Natural killer cell (primary cell): ENCODE data around the gene MESP1. TPM values are rescaled to one million over a fixed set of nuclear protein-coding genes. Genes with fewer than 3 reads are reported as not detected.

Experiments
- ATAC-seq, 3 donors: fragments of 150-1000 bp in 2 of 3; fragments of 200-7000 bp in 1 of 3; cut with Tn5 transposase; 1 replicate in 1 of 3; 2 replicates in 2 of 3; pipeline ENCODE4 v1.10.0; 2021; ENCODE audit warnings: mild to moderate bottlenecking in 2 of 3, moderate library complexity in 2 of 3
- DNase-seq, 2 donors: peaks; one replicate each; pipeline versions ENCODE4 v3.0.0 to v3.0.0-alpha.2; 2013 to 2021; ENCODE audit warnings: mixed read lengths in 1 of 2
- H3K27ac ChIP-seq: one replicate; pipeline ENCODE4 v1.5.1; 2013; ENCODE audit warnings: mild to moderate bottlenecking, low read length
- H3K27me3 ChIP-seq: one replicate; pipeline ENCODE4 v1.6.1; 2013; ENCODE audit warnings: low read length; ENCODE audit not compliant: control insufficient read depth, insufficient read depth
- H3K36me3 ChIP-seq: one replicate; pipeline ENCODE4 v1.6.1; 2013; ENCODE audit warnings: low read length; ENCODE audit not compliant: control insufficient read depth, insufficient read depth
- H3K4me1 ChIP-seq: one replicate; pipeline ENCODE4 v1.6.1; 2013; ENCODE audit warnings: low read length; ENCODE audit not compliant: control insufficient read depth, insufficient read depth
- H3K4me3 ChIP-seq: one replicate; pipeline ENCODE4 v1.5.1; 2013; ENCODE audit warnings: low read length
- H3K9me3 ChIP-seq: one replicate; pipeline ENCODE4 v1.6.1; 2013; ENCODE audit warnings: low read length; ENCODE audit not compliant: control insufficient read depth, insufficient read depth
- H3K27ac Mint-ChIP-seq, 2 donors: one replicate each; pipeline ENCODE4 v1.8.0; 2022; ENCODE audit warnings: mild to moderate bottlenecking in 2 of 2, mixed read lengths in 2 of 2, moderate library complexity in 1 of 2
- H3K27me3 Mint-ChIP-seq, 2 donors: one replicate each; pipeline ENCODE4 v1.8.0; 2022; ENCODE audit warnings: low read depth in 2 of 2, mixed read lengths in 2 of 2
- H3K36me3 Mint-ChIP-seq: one replicate; pipeline ENCODE4 v1.8.0; 2022; ENCODE audit warnings: mixed read lengths
- H3K4me1 Mint-ChIP-seq, 2 donors: one replicate each; pipeline ENCODE4 v1.8.0; 2022; ENCODE audit warnings: mixed read lengths in 2 of 2
- H3K4me3 Mint-ChIP-seq: one replicate; pipeline ENCODE4 v1.8.0; 2022; ENCODE audit warnings: mild to moderate bottlenecking, moderate library complexity, mixed read lengths
- H3K9me3 Mint-ChIP-seq, 2 donors: one replicate each; pipeline ENCODE4 v1.8.0; 2022; ENCODE audit warnings: mixed read lengths in 2 of 2
- CTCF ChIP-seq: fragments of 200-600 bp; IDR thresholded peaks from one replicate; pipeline ENCODE4 v1.8.0; 2022; ENCODE audit warnings: antibody characterized with exemption
- WGBS: methylation state at CpG from one replicate; pipeline ENCODE4 v1.1.7; 2013; ENCODE audit warnings: missing lambda C conversion rate; ENCODE audit not compliant: insufficient coverage; 5-methylcytosine and 5-hydroxymethylcytosine counted together
- intact Hi-C: fragments of 100-400 bp; cut with micrococcal nuclease; formaldehyde crosslinking; loops from one replicate; pipeline ENCODE4 v1.14.2; 2022
- total RNA-seq, 4 donors: library from RNA; stranded (reverse); fragments of 120-200 nt in 1 of 4; gene quantifications; one replicate each; pipeline versions ENCODE4 v1.2.3 to v1.2.4, GENCODE V29; 2013 to 2022

Gene MESP1
- total RNA-seq, 3 donors from 2014 or later (not counting 1 experiment from before 2014, with no cell fraction given) = 0.45 to 2.9 (median 2.5) TPM

DNA sequence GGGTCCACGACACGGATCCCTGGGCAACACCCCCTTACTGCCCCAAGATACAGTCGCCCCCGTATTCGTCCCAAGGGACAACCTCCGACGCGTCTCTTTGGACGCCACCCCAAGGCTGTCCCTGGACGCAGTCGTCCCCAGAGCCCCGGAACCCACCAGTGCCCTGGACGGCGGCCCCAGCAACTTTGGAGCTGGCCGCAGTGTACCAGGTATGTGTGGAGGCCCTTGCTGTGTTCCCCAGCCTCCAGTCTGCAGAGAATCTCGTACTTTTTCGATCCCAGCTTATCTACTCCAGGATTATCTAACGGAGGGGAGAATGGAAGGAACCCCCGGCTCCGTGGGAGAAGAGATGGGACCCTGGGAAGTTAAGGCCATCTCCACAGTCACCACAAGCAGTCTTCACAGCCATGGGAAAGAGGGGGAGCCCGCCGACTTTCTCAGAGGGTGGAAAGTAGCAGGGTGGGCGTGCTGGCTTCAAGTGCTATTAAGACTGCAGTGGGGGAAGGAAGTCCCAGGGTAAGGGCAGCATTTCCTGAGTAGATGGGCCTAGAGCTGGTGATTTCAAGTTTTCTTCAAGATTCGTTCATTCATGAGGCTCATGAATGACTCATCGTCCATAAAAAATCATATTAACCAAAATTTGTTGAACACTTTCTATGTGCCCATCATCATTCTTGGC is 26.2 kb upstream of the MESP1 start:
- Mint-ChIP-seq H3K27ac (no peak overlapping the region), H3K27me3 (peaks cover 9% of the 10 kb centered on the region in 2 donors), H3K36me3 (no peaks in the 10 kb centered on the region), H3K4me1 (no peaks in the 10 kb centered on the region), H3K4me3 (peak overlapping the region; percentile 13), H3K9me3 (no peaks in the 10 kb centered on the region)
- Histone ChIP-seq H3K4me1 (peaks cover 32% of the 10 kb centered on the region), H3K36me3 (no peaks in the 10 kb centered on the region), H3K9me3 (no peaks in the 10 kb centered on the region), H3K4me3 (no peak overlapping the region), H3K27me3 (peaks cover 4% of the 10 kb centered on the region), H3K27ac (no peak overlapping the region)
- no peak for TF ChIP-seq CTCF
- DNase-seq = no peak
- ATAC-seq = no peak
- intact Hi-C loops = no loop called here
- 52% methylated on average over 24 of the region's 25 CpGs for WGBS

- H3K9me3 Mint-ChIP-seq = no peaks in the 10 kb centered on the region
- Histone ChIP-seq H3K36me3 (no peaks in the 10 kb centered on the region), H3K4me1 (peaks cover 25% of the 10 kb centered on the region), H3K4me3 (peak within 1 kb of the TSS; percentile 16), H3K27me3 (peaks cover 4% of the 10 kb centered on the region), H3K9me3 (no peaks in the 10 kb centered on the region), H3K27ac (no peak within 1 kb of the TSS)
- peaks cover 9% of the 10 kb centered on the region in 2 donors for H3K27me3 Mint-ChIP-seq
- no peaks in the 10 kb centered on the region for H3K36me3 Mint-ChIP-seq
- TF ChIP-seq CTCF = no peak
- ATAC-seq (peak; percentile 67 to 80 (median 71)), DNase-seq (peak; percentile 52 to 67)
- H3K4me3 Mint-ChIP-seq = peak within 1 kb of the TSS; percentile 70
- 8% methylated on average over 82 of the region's 82 CpGs for WGBS
- no peak within 1 kb of the TSS for H3K27ac Mint-ChIP-seq
- H3K4me1 Mint-ChIP-seq = no peaks in the 10 kb centered on the region
- intact Hi-C loops = no loop called here
Observed at GRCh38 chr15:89776274-89777072, 25.4 kb upstream of the MESP1 start, which contains the start of gene MESP2. TSS of gene MESP2 (plus strand) at chr15:89776332. CDS start at chr15:89776358, 26 bp downstream.

DNA sequence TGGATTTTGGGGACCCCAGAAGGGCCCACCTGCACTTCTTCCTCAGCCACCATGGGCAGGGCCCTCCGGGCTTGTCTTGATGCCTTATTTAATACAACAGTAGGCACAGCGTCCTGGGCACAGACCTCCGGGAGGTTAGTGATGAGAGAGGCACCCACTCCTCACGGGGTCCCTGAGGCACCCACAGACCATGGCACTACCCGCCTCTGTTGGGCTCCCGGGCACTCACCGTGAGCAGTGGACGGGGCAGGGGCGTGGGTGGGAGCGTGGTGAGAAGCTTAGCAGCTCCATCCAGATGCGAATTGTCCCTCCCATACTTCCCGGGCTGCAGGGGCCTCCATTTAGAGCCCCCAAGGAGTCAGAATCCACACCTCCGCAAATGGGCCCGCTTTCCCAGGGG is 24.8 kb upstream of the MESP1 start:
- intact Hi-C loops = no loop called here
- TF ChIP-seq CTCF = no peak
- Histone ChIP-seq H3K4me1 (peaks cover 19% of the 10 kb centered on the region), H3K27ac (no peak overlapping the region), H3K4me3 (no peak overlapping the region), H3K27me3 (peaks cover 4% of the 10 kb centered on the region), H3K36me3 (no peaks in the 10 kb centered on the region), H3K9me3 (no peaks in the 10 kb centered on the region)
- Mint-ChIP-seq H3K4me3 (peak overlapping the region; percentile 31), H3K27ac (no peak overlapping the region), H3K9me3 (no peaks in the 10 kb centered on the region), H3K27me3 (peaks cover 6 to 9% of the 10 kb centered on the region in 2 donors), H3K4me1 (no peaks in the 10 kb centered on the region), H3K36me3 (no peaks in the 10 kb centered on the region)
- ATAC-seq (no peak), DNase-seq (no peak)
- WGBS = 67% methylated on average over 14 of the region's 14 CpGs
